Measurements from ENCODE around the gene IL27RA. TPM values are rescaled to one million over a fixed set of nuclear protein-coding genes. Genes with fewer than 3 reads are reported as not detected.
A peak's percentile ranks its signal among the peaks of the same experiment; 100 is the strongest.

Gene IL27RA
- total RNA-seq, 1 donor from 2014 or later = 1.9 TPM

GRCh38 chr19:14063105-14063504, 31.5 kb downstream of the IL27RA start:
- Mint-ChIP-seq H3K4me3 (ENCODE audit: unreplicated experiment) (no peak overlapping the region), H3K27me3 (ENCODE audit: unreplicated experiment) (peaks cover 22% of the 10 kb centered on the region), H3K9me3 (ENCODE audit: unreplicated experiment) (no peaks in the 10 kb centered on the region), H3K4me1 (ENCODE audit: unreplicated experiment) (peaks cover 4% of the 10 kb centered on the region), H3K27ac (ENCODE audit: unreplicated experiment) (no peak overlapping the region), H3K36me3 (ENCODE audit: unreplicated experiment) (no peaks in the 10 kb centered on the region)
- no peak for TF ChIP-seq CTCF (IDR thresholded peaks at IDR 0.05)
- no peak for DNase-seq (ENCODE audit: extremely low spot score, unreplicated experiment)

- TF ChIP-seq CTCF (IDR thresholded peaks at IDR 0.05) = no peak
- Mint-ChIP-seq H3K36me3 (ENCODE audit: unreplicated experiment) (no peaks in the 10 kb centered on the region), H3K4me3 (ENCODE audit: unreplicated experiment) (no peak overlapping the region), H3K27ac (ENCODE audit: unreplicated experiment) (no peak overlapping the region), H3K27me3 (ENCODE audit: unreplicated experiment) (peaks cover 9% of the 10 kb centered on the region), H3K4me1 (ENCODE audit: unreplicated experiment) (no peaks in the 10 kb centered on the region), H3K9me3 (ENCODE audit: unreplicated experiment) (no peaks in the 10 kb centered on the region)
- no peak for DNase-seq (ENCODE audit: extremely low spot score, unreplicated experiment)
Measured at GRCh38 chr19:14066134-14066533, 34.6 kb downstream of the IL27RA start.

- DNase-seq (ENCODE audit: extremely low spot score, unreplicated experiment) = no peak
- H3K9me3 Mint-ChIP-seq (ENCODE audit: unreplicated experiment) = no peaks in the 10 kb centered on the region
- no peak overlapping the region for H3K27ac Mint-ChIP-seq (ENCODE audit: unreplicated experiment)
- H3K4me1 Mint-ChIP-seq (ENCODE audit: unreplicated experiment) = peaks cover 22% of the 10 kb centered on the region
- no peak overlapping the region for H3K4me3 Mint-ChIP-seq (ENCODE audit: unreplicated experiment)
- H3K27me3 Mint-ChIP-seq (ENCODE audit: unreplicated experiment) = peaks cover 7% of the 10 kb centered on the region
- H3K36me3 Mint-ChIP-seq (ENCODE audit: unreplicated experiment) = no peaks in the 10 kb centered on the region
- no peak for TF ChIP-seq CTCF (IDR thresholded peaks at IDR 0.05)
Measured at GRCh38 chr19:14070268-14071050, 38.9 kb downstream of the IL27RA start.

- Mint-ChIP-seq H3K27me3 (ENCODE audit: unreplicated experiment) (no peaks in the 10 kb centered on the region), H3K4me1 (ENCODE audit: unreplicated experiment) (peaks cover 22% of the 10 kb centered on the region), H3K27ac (ENCODE audit: unreplicated experiment) (peak within 1 kb of the TSS; percentile 65), H3K36me3 (ENCODE audit: unreplicated experiment) (no peaks in the 10 kb centered on the region), H3K9me3 (ENCODE audit: unreplicated experiment) (no peaks in the 10 kb centered on the region), H3K4me3 (ENCODE audit: unreplicated experiment) (peak within 1 kb of the TSS; percentile 91)
- DNase-seq (ENCODE audit: extremely low spot score, unreplicated experiment) = no peak
- no peak for TF ChIP-seq CTCF (IDR thresholded peaks at IDR 0.05)
Measured at GRCh38 chr19:14072535-14073260, 41.1 kb downstream of the IL27RA start, which contains the start of gene MISP3. MISP3 (plus strand) TSS chr19:14072786; CDS start chr19:14073310, 524 bp downstream.

All from osteocyte (in vitro differentiated cells).